ENCODE results near the gene CDC42BPG.

GRCh38 chr11:64878223-64878493 lies 33.7 kb upstream of the CDC42BPG start:
- TF ChIP-seq, protein P1, sequence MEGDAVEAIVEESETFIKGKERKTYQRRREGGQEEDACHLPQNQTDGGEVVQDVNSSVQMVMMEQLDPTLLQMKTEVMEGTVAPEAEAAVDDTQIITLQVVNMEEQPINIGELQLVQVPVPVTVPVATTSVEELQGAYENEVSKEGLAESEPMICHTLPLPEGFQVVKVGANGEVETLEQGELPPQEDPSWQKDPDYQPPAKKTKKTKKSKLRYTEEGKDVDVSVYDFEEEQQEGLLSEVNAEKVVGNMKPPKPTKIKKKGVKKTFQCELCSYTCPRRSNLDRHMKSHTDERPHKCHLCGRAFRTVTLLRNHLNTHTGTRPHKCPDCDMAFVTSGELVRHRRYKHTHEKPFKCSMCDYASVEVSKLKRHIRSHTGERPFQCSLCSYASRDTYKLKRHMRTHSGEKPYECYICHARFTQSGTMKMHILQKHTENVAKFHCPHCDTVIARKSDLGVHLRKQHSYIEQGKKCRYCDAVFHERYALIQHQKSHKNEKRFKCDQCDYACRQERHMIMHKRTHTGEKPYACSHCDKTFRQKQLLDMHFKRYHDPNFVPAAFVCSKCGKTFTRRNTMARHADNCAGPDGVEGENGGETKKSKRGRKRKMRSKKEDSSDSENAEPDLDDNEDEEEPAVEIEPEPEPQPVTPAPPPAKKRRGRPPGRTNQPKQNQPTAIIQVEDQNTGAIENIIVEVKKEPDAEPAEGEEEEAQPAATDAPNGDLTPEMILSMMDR (IDR thresholded peaks at IDR 0.05), result no peak
- no peak for TF ChIP-seq POLR2A (IDR thresholded peaks at IDR 0.05)
